Natural killer cell (primary cell): Measurements from ENCODE around the gene PITX2. TPM values are rescaled to one million over a fixed set of nuclear protein-coding genes. Genes with fewer than 3 reads are reported as not detected.

ENCODE experiments used
- ATAC-seq, 3 donors: fragments of 150-1000 bp in 2 of 3; fragments of 200-7000 bp in 1 of 3; cut with Tn5 transposase; 1 replicate in 1 of 3; 2 replicates in 2 of 3; pipeline ENCODE4 v1.10.0; 2021; ENCODE audit warnings: mild to moderate bottlenecking in 2 of 3, moderate library complexity in 2 of 3
- DNase-seq, 2 donors: peaks; one replicate each; pipeline versions ENCODE4 v3.0.0 to v3.0.0-alpha.2; 2013 to 2021; ENCODE audit warnings: mixed read lengths in 1 of 2
- H3K27ac ChIP-seq: one replicate; pipeline ENCODE4 v1.5.1; 2013; ENCODE audit warnings: mild to moderate bottlenecking, low read length
- H3K27me3 ChIP-seq: one replicate; pipeline ENCODE4 v1.6.1; 2013; ENCODE audit warnings: low read length; ENCODE audit not compliant: control insufficient read depth, insufficient read depth
- H3K36me3 ChIP-seq: one replicate; pipeline ENCODE4 v1.6.1; 2013; ENCODE audit warnings: low read length; ENCODE audit not compliant: control insufficient read depth, insufficient read depth
- H3K4me1 ChIP-seq: one replicate; pipeline ENCODE4 v1.6.1; 2013; ENCODE audit warnings: low read length; ENCODE audit not compliant: control insufficient read depth, insufficient read depth
- H3K4me3 ChIP-seq: one replicate; pipeline ENCODE4 v1.5.1; 2013; ENCODE audit warnings: low read length
- H3K9me3 ChIP-seq: one replicate; pipeline ENCODE4 v1.6.1; 2013; ENCODE audit warnings: low read length; ENCODE audit not compliant: control insufficient read depth, insufficient read depth
- H3K27ac Mint-ChIP-seq, 2 donors: one replicate each; pipeline ENCODE4 v1.8.0; 2022; ENCODE audit warnings: mild to moderate bottlenecking in 2 of 2, mixed read lengths in 2 of 2, moderate library complexity in 1 of 2
- H3K27me3 Mint-ChIP-seq, 2 donors: one replicate each; pipeline ENCODE4 v1.8.0; 2022; ENCODE audit warnings: low read depth in 2 of 2, mixed read lengths in 2 of 2
- H3K36me3 Mint-ChIP-seq: one replicate; pipeline ENCODE4 v1.8.0; 2022; ENCODE audit warnings: mixed read lengths
- H3K4me1 Mint-ChIP-seq, 2 donors: one replicate each; pipeline ENCODE4 v1.8.0; 2022; ENCODE audit warnings: mixed read lengths in 2 of 2
- H3K4me3 Mint-ChIP-seq: one replicate; pipeline ENCODE4 v1.8.0; 2022; ENCODE audit warnings: mild to moderate bottlenecking, moderate library complexity, mixed read lengths
- H3K9me3 Mint-ChIP-seq, 2 donors: one replicate each; pipeline ENCODE4 v1.8.0; 2022; ENCODE audit warnings: mixed read lengths in 2 of 2
- CTCF ChIP-seq: fragments of 200-600 bp; IDR thresholded peaks from one replicate; pipeline ENCODE4 v1.8.0; 2022; ENCODE audit warnings: antibody characterized with exemption
- WGBS: methylation state at CpG from one replicate; pipeline ENCODE4 v1.1.7; 2013; ENCODE audit warnings: missing lambda C conversion rate; ENCODE audit not compliant: insufficient coverage; 5-methylcytosine and 5-hydroxymethylcytosine counted together
- intact Hi-C: fragments of 100-400 bp; cut with micrococcal nuclease; formaldehyde crosslinking; loops from one replicate; pipeline ENCODE4 v1.14.2; 2022
- total RNA-seq, 4 donors: library from RNA; stranded (reverse); fragments of 120-200 nt in 1 of 4; gene quantifications; one replicate each; pipeline versions ENCODE4 v1.2.3 to v1.2.4, GENCODE V29; 2013 to 2022

The PITX2 gene
- total RNA-seq, 3 donors from 2014 or later (not counting 1 experiment from before 2014, with no cell fraction given), result not detected

- Mint-ChIP-seq H3K36me3 (peaks cover 22% of the 10 kb centered on the region), H3K4me3 (peak overlapping the region; percentile 17), H3K4me1 (peaks cover 6 to 9% of the 10 kb centered on the region in 2 donors), H3K27me3 (peaks cover 76 to 77% of the 10 kb centered on the region in 2 donors), H3K9me3 (no peaks in the 10 kb centered on the region), H3K27ac (no peak overlapping the region)
- TF ChIP-seq CTCF, result no peak
- H3K36me3 ChIP-seq, result no peaks in the 10 kb centered on the region
- ATAC-seq (no peak), DNase-seq (no peak)
- no peak overlapping the region for H3K27ac ChIP-seq
- intact Hi-C loops, result no loop called here
- H3K4me1 ChIP-seq, result peaks cover 24% of the 10 kb centered on the region
- peaks cover 78% of the 10 kb centered on the region for H3K27me3 ChIP-seq
- 5% methylated on average over 37 of the region's 37 CpGs for WGBS
- H3K4me3 ChIP-seq, result no peak overlapping the region
- H3K9me3 ChIP-seq, result peaks cover 11% of the 10 kb centered on the region
These were observed 2.1 kb downstream of the PITX2 start for GRCh38 chr4:110620691-110621327.

- no peak overlapping the region for H3K27ac ChIP-seq
- H3K9me3 ChIP-seq, result peaks cover 11% of the 10 kb centered on the region
- no peak overlapping the region for H3K27ac Mint-ChIP-seq
- intact Hi-C loops, result no loop called here
- WGBS, result 28% methylated on average over 6 of the region's 7 CpGs
- peaks cover 76 to 80% of the 10 kb centered on the region in 2 donors for H3K27me3 Mint-ChIP-seq
- peaks cover 20% of the 10 kb centered on the region for H3K36me3 Mint-ChIP-seq
- DNase-seq (no peak), ATAC-seq (no peak)
- no peak for TF ChIP-seq CTCF
- H3K4me1 Mint-ChIP-seq, result peaks cover 6 to 9% of the 10 kb centered on the region in 2 donors
- H3K27me3 ChIP-seq, result peaks cover 74% of the 10 kb centered on the region
- H3K36me3 ChIP-seq, result no peaks in the 10 kb centered on the region
- H3K4me1 ChIP-seq, result peaks cover 24% of the 10 kb centered on the region
- no peaks in the 10 kb centered on the region for H3K9me3 Mint-ChIP-seq
- H3K4me3 Mint-ChIP-seq, result no peak overlapping the region
- H3K4me3 ChIP-seq, result no peak overlapping the region
These were observed 2.6 kb downstream of the PITX2 start for GRCh38 chr4:110620322-110620690.

GRCh38 chr4:110619463-110620247 is 3.2 kb downstream of the PITX2 start:
- DNase-seq (no peak), ATAC-seq (no peak)
- WGBS, result 15% methylated on average over 34 of the region's 35 CpGs
- peaks cover 73% of the 10 kb centered on the region for H3K27me3 ChIP-seq
- no peak overlapping the region for H3K27ac Mint-ChIP-seq
- no peaks in the 10 kb centered on the region for H3K36me3 ChIP-seq
- intact Hi-C loops, result no loop called here
- peaks cover 14% of the 10 kb centered on the region for H3K36me3 Mint-ChIP-seq
- H3K9me3 ChIP-seq, result peaks cover 11% of the 10 kb centered on the region
- H3K27me3 Mint-ChIP-seq, result peaks cover 76 to 78% of the 10 kb centered on the region in 2 donors
- H3K4me3 Mint-ChIP-seq, result peak overlapping the region; percentile 2
- no peak for TF ChIP-seq CTCF
- no peak overlapping the region for H3K27ac ChIP-seq
- no peaks in the 10 kb centered on the region for H3K9me3 Mint-ChIP-seq
- H3K4me3 ChIP-seq, result no peak overlapping the region
- H3K4me1 Mint-ChIP-seq, result peaks cover 6 to 9% of the 10 kb centered on the region in 2 donors
- peaks cover 24% of the 10 kb centered on the region for H3K4me1 ChIP-seq
